Measurements from ENCODE around the gene NRL. TPM values are rescaled to one million over a fixed set of nuclear protein-coding genes. Genes with fewer than 3 reads are reported as not detected.
A peak's percentile ranks its signal among the peaks of the same experiment; 100 is the strongest.
"Not testable (repeated sequence)": the region's sequence is repeated elsewhere in the genome, so short reads cannot be mapped to it uniquely, and the experiment has no call there.

NRL gene
- total RNA-seq, 1 donor from 2014 or later, result 1.9 TPM

DNA sequence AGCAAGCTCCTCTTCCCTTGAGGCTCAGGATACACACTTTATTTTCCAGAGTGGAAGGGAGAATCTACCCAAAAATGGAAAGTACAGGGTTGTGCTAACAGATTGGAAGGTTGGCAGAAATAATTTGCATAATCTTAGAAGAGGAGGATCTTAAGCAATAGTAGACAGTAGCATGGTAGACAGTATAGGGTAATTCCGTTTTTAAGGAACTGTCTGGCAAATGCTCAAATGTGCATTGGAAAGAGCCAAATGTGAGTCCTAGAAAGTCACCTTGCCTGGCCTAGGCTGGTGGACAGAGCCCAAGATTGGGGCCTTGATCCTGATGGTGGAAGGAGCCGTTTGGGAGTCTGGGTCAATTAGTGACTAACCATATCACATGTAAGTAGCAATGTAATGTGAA lies 76.1 kb downstream of the NRL start:
- DNase-seq (ENCODE audit: extremely low spot score, unreplicated experiment), result no peak
- H3K4me1 Mint-ChIP-seq (ENCODE audit: unreplicated experiment), result peaks cover 8% of the 10 kb centered on the region
- H3K27ac Mint-ChIP-seq (ENCODE audit: unreplicated experiment), result no peak overlapping the region
- H3K4me3 Mint-ChIP-seq (ENCODE audit: unreplicated experiment), result no peak overlapping the region
- TF ChIP-seq CTCF (IDR thresholded peaks at IDR 0.05), result no peak
- H3K9me3 Mint-ChIP-seq (ENCODE audit: unreplicated experiment), result no peaks in the 10 kb centered on the region
- no peaks in the 10 kb centered on the region for H3K36me3 Mint-ChIP-seq (ENCODE audit: unreplicated experiment)
- peaks cover 8% of the 10 kb centered on the region for H3K27me3 Mint-ChIP-seq (ENCODE audit: unreplicated experiment)

DNA sequence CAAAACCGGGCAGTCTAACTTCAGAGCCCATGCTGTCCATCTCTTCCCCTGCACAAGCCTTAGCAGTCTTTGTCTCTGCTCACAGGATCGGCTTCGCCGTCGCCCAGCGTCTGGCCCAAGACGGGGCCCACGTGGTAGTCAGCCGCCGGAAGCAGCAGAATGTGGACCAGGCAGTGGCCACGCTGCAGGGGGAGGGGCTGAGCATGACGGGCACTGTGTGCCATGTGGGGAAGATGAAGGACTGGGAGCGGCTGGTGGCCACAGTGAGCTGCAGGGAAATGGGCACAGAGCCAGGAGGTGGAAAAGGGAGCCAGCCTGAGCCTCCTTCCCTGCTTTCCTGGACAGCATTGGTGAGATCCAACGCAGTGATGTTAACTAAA lies 77.1 kb downstream of the NRL start:
- Mint-ChIP-seq H3K4me1 (ENCODE audit: unreplicated experiment) (peaks cover 8% of the 10 kb centered on the region), H3K4me3 (ENCODE audit: unreplicated experiment) (no peak overlapping the region), H3K27ac (ENCODE audit: unreplicated experiment) (no peak overlapping the region), H3K9me3 (ENCODE audit: unreplicated experiment) (no peaks in the 10 kb centered on the region), H3K27me3 (ENCODE audit: unreplicated experiment) (peaks cover 7% of the 10 kb centered on the region), H3K36me3 (ENCODE audit: unreplicated experiment) (no peaks in the 10 kb centered on the region)
- no peak for TF ChIP-seq CTCF (IDR thresholded peaks at IDR 0.05)
- no peak for DNase-seq (ENCODE audit: extremely low spot score, unreplicated experiment)

- DNase-seq (ENCODE audit: extremely low spot score, unreplicated experiment); H3K36me3 Mint-ChIP-seq (ENCODE audit: unreplicated experiment); H3K9me3 Mint-ChIP-seq (ENCODE audit: unreplicated experiment); H3K27me3 Mint-ChIP-seq (ENCODE audit: unreplicated experiment); H3K4me1 Mint-ChIP-seq (ENCODE audit: unreplicated experiment): not testable (repeated sequence)
- Mint-ChIP-seq H3K27ac (ENCODE audit: unreplicated experiment) (peak overlapping the region; percentile 97), H3K4me3 (ENCODE audit: unreplicated experiment) (peak overlapping the region; percentile 98)
Measured at GRCh38 chr14:24036963-24037657, 77.6 kb downstream of the NRL start.

GRCh38 chr14:24036169-24036962 lies 78.4 kb downstream of the NRL start:
- Mint-ChIP-seq H3K9me3 (ENCODE audit: unreplicated experiment) (peaks cover 3% of the 10 kb centered on the region), H3K4me1 (ENCODE audit: unreplicated experiment) (peaks cover 8% of the 10 kb centered on the region), H3K36me3 (ENCODE audit: unreplicated experiment) (no peaks in the 10 kb centered on the region), H3K27ac (ENCODE audit: unreplicated experiment) (peak overlapping the region; percentile 97), H3K27me3 (ENCODE audit: unreplicated experiment) (peaks cover 3% of the 10 kb centered on the region), H3K4me3 (ENCODE audit: unreplicated experiment) (peak overlapping the region; percentile 98)
- peak; percentile 83 for TF ChIP-seq CTCF (IDR thresholded peaks at IDR 0.05)
- DNase-seq (ENCODE audit: extremely low spot score, unreplicated experiment), result no peak

DNA sequence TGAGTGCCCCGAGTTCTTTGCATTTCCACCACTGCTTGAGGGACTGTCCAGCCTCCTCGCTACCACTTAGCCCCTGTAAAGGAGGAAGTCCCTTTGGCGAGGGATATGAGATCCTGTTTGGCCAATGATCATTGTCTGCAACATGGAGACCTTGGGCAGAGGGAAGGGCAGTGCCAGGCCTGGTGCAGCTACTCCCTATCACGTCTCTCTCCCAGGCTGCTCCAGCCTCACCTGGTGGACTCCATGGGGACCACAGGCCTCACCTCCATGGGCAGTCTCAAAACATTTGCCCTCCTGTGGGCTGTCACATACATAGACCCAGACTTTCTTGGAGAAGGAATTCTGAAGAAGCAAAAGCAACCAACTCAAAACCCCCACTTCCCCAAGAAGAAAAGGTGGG lies 79.0 kb downstream of the NRL start:
- Mint-ChIP-seq H3K4me3 (ENCODE audit: unreplicated experiment) (peak overlapping the region; percentile 98), H3K27ac (ENCODE audit: unreplicated experiment) (peak overlapping the region; percentile 57)
- not testable (repeated sequence) for H3K36me3 Mint-ChIP-seq (ENCODE audit: unreplicated experiment); H3K4me1 Mint-ChIP-seq (ENCODE audit: unreplicated experiment); DNase-seq (ENCODE audit: extremely low spot score, unreplicated experiment); H3K9me3 Mint-ChIP-seq (ENCODE audit: unreplicated experiment); H3K27me3 Mint-ChIP-seq (ENCODE audit: unreplicated experiment)

GRCh38 chr14:24032727-24033418 lies 81.9 kb downstream of the NRL start:
- Mint-ChIP-seq H3K27me3 (ENCODE audit: unreplicated experiment) (peaks cover 3% of the 10 kb centered on the region), H3K4me1 (ENCODE audit: unreplicated experiment) (peaks cover 8% of the 10 kb centered on the region), H3K4me3 (ENCODE audit: unreplicated experiment) (no peak overlapping the region), H3K9me3 (ENCODE audit: unreplicated experiment) (peaks cover 4% of the 10 kb centered on the region), H3K27ac (ENCODE audit: unreplicated experiment) (no peak overlapping the region), H3K36me3 (ENCODE audit: unreplicated experiment) (no peaks in the 10 kb centered on the region)
- TF ChIP-seq CTCF (IDR thresholded peaks at IDR 0.05), result no peak
- DNase-seq (ENCODE audit: extremely low spot score, unreplicated experiment), result no peak

DNA sequence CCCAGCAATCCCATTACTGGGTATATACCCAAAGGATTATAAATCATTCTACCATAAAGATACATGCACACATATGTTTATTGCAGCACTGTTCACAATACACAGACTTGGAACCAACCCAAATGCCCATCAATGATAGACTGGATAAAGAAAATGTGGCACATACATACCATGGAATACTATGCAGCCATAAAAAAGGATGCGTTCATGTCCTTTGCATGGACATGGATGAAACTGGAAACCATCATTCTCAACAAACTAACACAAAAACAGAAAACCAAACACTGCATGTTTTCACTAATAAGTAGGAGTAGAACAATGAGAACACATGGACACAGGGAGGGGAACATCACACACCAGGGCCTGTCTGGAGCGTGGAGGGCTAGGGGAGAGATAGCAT lies 83.4 kb downstream of the NRL start:
- not testable (repeated sequence) for H3K4me1 Mint-ChIP-seq (ENCODE audit: unreplicated experiment); H3K27ac Mint-ChIP-seq (ENCODE audit: unreplicated experiment); H3K36me3 Mint-ChIP-seq (ENCODE audit: unreplicated experiment); H3K4me3 Mint-ChIP-seq (ENCODE audit: unreplicated experiment); DNase-seq (ENCODE audit: extremely low spot score, unreplicated experiment)
- Mint-ChIP-seq H3K9me3 (ENCODE audit: unreplicated experiment) (peaks cover 10% of the 10 kb centered on the region), H3K27me3 (ENCODE audit: unreplicated experiment) (peaks cover 11% of the 10 kb centered on the region)

DNA sequence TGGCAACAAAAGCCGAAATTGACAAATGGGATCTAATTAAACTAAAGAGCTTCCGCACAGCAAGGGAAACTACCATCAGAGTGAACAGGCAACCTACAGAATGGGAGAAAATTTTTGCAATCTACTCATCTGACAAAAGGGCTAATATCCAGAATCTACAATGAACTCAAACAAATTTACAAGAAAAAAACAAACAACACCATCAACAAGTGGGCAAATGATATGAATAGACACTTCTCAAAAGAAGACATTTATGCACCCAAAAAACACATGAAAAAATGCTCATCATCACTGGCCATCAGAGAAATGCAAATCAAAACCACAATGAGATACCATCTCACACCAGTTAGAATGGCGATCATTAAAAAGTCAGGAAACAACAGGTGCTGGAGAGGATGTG lies 85.1 kb downstream of the NRL start:
- not testable (repeated sequence) for H3K4me3 Mint-ChIP-seq (ENCODE audit: unreplicated experiment); H3K27ac Mint-ChIP-seq (ENCODE audit: unreplicated experiment); H3K36me3 Mint-ChIP-seq (ENCODE audit: unreplicated experiment); DNase-seq (ENCODE audit: extremely low spot score, unreplicated experiment); H3K4me1 Mint-ChIP-seq (ENCODE audit: unreplicated experiment)
- Mint-ChIP-seq H3K9me3 (ENCODE audit: unreplicated experiment) (peaks cover 10% of the 10 kb centered on the region), H3K27me3 (ENCODE audit: unreplicated experiment) (peaks cover 18% of the 10 kb centered on the region)

All from osteocyte (in vitro differentiated cells).